Heart left ventricle (tissue), 16 donors: ENCODE measurements around the gene PLCB4. TPM values are rescaled to one million over a fixed set of nuclear protein-coding genes. Genes with fewer than 3 reads are reported as not detected.

Source experiments
- ATAC-seq, 4 donors: fragments of 200-7000 bp; cut with Tn5 transposase; one replicate each; pipeline ENCODE4 v1.9.1; 2020 to 2022; ENCODE audit warnings: moderate library complexity in 4 of 4, mild to moderate bottlenecking in 3 of 4, moderate number of reproducible peaks in 1 of 4
- DNase-seq, 5 donors: peaks; one replicate each; pipeline ENCODE4 v3.0.0-alpha.2; 2020
- H3K27ac ChIP-seq, 12 donors: fragments of 200-600 bp; sonication (generic) in 4 of 12; one replicate each; pipeline versions ENCODE4 v1.5.0 to v1.8.0; 2016 to 2022; ENCODE audit warnings: mild to moderate bottlenecking in 2 of 12
- H3K27me3 ChIP-seq, 9 donors: fragments of 200-600 bp; sonication (generic) in 2 of 9; one replicate each; pipeline versions ENCODE4 v1.5.1 to v1.8.0; 2016 to 2022; ENCODE audit warnings: mild to moderate bottlenecking in 3 of 9
- H3K36me3 ChIP-seq, 9 donors: fragments of 200-600 bp; sonication (generic) in 2 of 9; one replicate each; pipeline versions ENCODE4 v1.5.0 to v1.8.0; 2018 to 2022; ENCODE audit warnings: mild to moderate bottlenecking in 2 of 9
- H3K4me1 ChIP-seq, 12 donors: fragments of 200-600 bp; sonication (generic) in 4 of 12; one replicate each; pipeline versions ENCODE4 v1.5.0 to v1.8.0; 2016 to 2022; ENCODE audit warnings: mild to moderate bottlenecking in 3 of 12
- H3K4me3 ChIP-seq, 12 donors: fragments of 200-600 bp; sonication (generic) in 4 of 12; one replicate each; pipeline versions ENCODE4 v1.5.0 to v1.8.0; 2017 to 2022; ENCODE audit warnings: mild to moderate bottlenecking in 9 of 12, moderate library complexity in 4 of 12
- H3K9me3 ChIP-seq, 12 donors: fragments of 200-600 bp; sonication (generic) in 4 of 12; one replicate each; pipeline versions ENCODE4 v1.5.0 to v1.8.0; 2016 to 2022; ENCODE audit warnings: mild to moderate bottlenecking in 1 of 12
- CTCF ChIP-seq, 12 donors: fragments of 200-600 bp; sonication (generic) in 4 of 12; IDR thresholded peaks; one replicate each; pipeline versions ENCODE4 v1.5.0 to v1.8.0; 2018 to 2022; ENCODE audit warnings: antibody characterized with exemption in 12 of 12, mild to moderate bottlenecking in 5 of 12
- POLR2A ChIP-seq, 2 donors: fragments of 450-650 bp; IDR thresholded peaks; one replicate each; pipeline ENCODE4 v1.6.1; 2017; ENCODE audit warnings: antibody characterized with exemption in 2 of 2, mild to moderate bottlenecking in 2 of 2, moderate library complexity in 2 of 2
- WGBS, 4 donors: extraction: QIAGEN DNeasy Blood & Tissue Kit in 2 of 4; methylation state at CpG; one replicate each; pipeline versions ENCODE4 v1.1.5 to v1.1.7; 2013 to 2018; 5-methylcytosine and 5-hydroxymethylcytosine counted together
- intact Hi-C, 10 donors: fragments of 100-400 bp; cut with DNase I; formaldehyde crosslinking; loops; one replicate each; pipeline versions ENCODE4 v1.11.1 to v1.14.2; 2022
- polyA plus RNA-seq, 2 donors: library from polyadenylated mRNA; stranded (reverse); fragments of 200-250 nt; gene quantifications; one replicate each; pipeline ENCODE4 v1.2.3, GENCODE V29; 2013
- total RNA-seq, 9 donors: library from RNA; depleted of rRNA in 2 of 9; stranded (reverse); fragments of >200 nt in 2 of 9; fragmentation: NEBNext Ultra II Directional in 3 of 9; extraction: Animal tissue kit (Norgen Biotek cat#: 25700) in 3 of 9; gene quantifications; one replicate each; pipeline versions ENCODE4 v1.1.0 to v1.2.4, GENCODE V29; 2016 to 2023
- donor health status: ischemic (EF 13 %, LVEDD 7.1; RV severe dilation, severe dysfunction).
- donor health status: healthy with polysubstance abuse.
- donor health status: DM: no; HTN: yes; CAD: no.
- donor health status: DM: no; HTN: no; CAD: no.
- donor health status: ischemic (EF 25% LVEDD 6.9; RV normal size, moderate dysfunction).
- donor health status: ischemic (EF 25% LVEDD 5.7; RV mildly dilated, moderate dysfunction).
- donor health status: healthy.
- donor health status: DM: yes; HTN: yes; CAD: no.
- donor health status: ischemic (EF 35%, LVEDD 5.7; RV mildly dilated, moderate dysfunction).
- donor health status: nonischemic (EF 11% LVEDD 7.7; RV severe dilation, severe dysfunction).
- donor health status: DM: yes; HTN: yes; CAD: no.
- donor health status: PGD.
- donor health status: ischemic (EF 29% LVEDD 5.4; RV normal size, mild dysfunction).
- donor health status: nonischemic (EF 23%, LVEDD 6.1; RV moderate dilation, normal function).

The PLCB4 gene
- total and polyA plus RNA-seq, 11 donors: 8.4 to 31.8 (median 18.5) TPM

- Histone ChIP-seq H3K4me3 (no peak overlapping the region), H3K9me3 (peaks cover 0 to 3% (median 0%) of the 10 kb centered on the region in 12 donors), H3K27ac (no peak overlapping the region), H3K4me1 (peaks cover 0 to under 1% (median 0%) of the 10 kb centered on the region in 12 donors), H3K36me3 (no peaks in the 10 kb centered on the region), H3K27me3 (no peaks in the 10 kb centered on the region)
- intact Hi-C loops: no loop called here
- DNase-seq (no peak), ATAC-seq (no peak)
- TF ChIP-seq CTCF (IDR thresholded peaks at IDR 0.05): no peak
- TF ChIP-seq POLR2A (IDR thresholded peaks at IDR 0.05): no peak
- 91 to 94% (median 92%) methylated on average over 2 of the region's 2 CpGs for WGBS, 4 donors
Observed at GRCh38 chr20:9027626-9028025, 41.3 kb upstream of the PLCB4 start.

- Histone ChIP-seq H3K27me3 (no peaks in the 10 kb centered on the region), H3K36me3 (no peaks in the 10 kb centered on the region), H3K4me3 (no peak overlapping the region), H3K9me3 (peaks cover 0 to 3% (median 0%) of the 10 kb centered on the region in 12 donors), H3K4me1 (no peaks in the 10 kb centered on the region), H3K27ac (no peak overlapping the region)
- ATAC-seq: no peak
- no peak for TF ChIP-seq POLR2A (IDR thresholded peaks at IDR 0.05)
- TF ChIP-seq CTCF (IDR thresholded peaks at IDR 0.05): no peak
- no peak for DNase-seq
- intact Hi-C loops: no loop called here
- WGBS, 4 donors: 75 to 89% (median 78%) methylated on average over 3 of the region's 3 CpGs
Observed at GRCh38 chr20:9028419-9028818, 40.5 kb upstream of the PLCB4 start.

GRCh38 chr20:9031991-9032390, 36.9 kb upstream of the PLCB4 start:
- Histone ChIP-seq H3K27me3 (no peaks in the 10 kb centered on the region), H3K27ac (no peak overlapping the region), H3K9me3 (peaks cover 0 to 3% (median 0%) of the 10 kb centered on the region in 12 donors), H3K36me3 (no peaks in the 10 kb centered on the region), H3K4me1 (no peaks in the 10 kb centered on the region), H3K4me3 (no peak overlapping the region)
- no peak for DNase-seq
- intact Hi-C loops: no loop called here
- no peak for TF ChIP-seq POLR2A (IDR thresholded peaks at IDR 0.05)
- no peak for TF ChIP-seq CTCF (IDR thresholded peaks at IDR 0.05)
- WGBS, 4 donors: 71 to 83% (median 78%) methylated on average over 8 of the region's 8 CpGs
- ATAC-seq: no peak

- H3K9me3 ChIP-seq: peaks cover 0 to 3% (median 0%) of the 10 kb centered on the region in 12 donors
- H3K36me3 ChIP-seq: no peaks in the 10 kb centered on the region
- ATAC-seq (no peak), DNase-seq (no peak)
- 93 to 99% (median 97%) methylated on average over 4 of the region's 4 CpGs for WGBS, 4 donors
- intact Hi-C loops: no loop called here
- no peak for TF ChIP-seq POLR2A (IDR thresholded peaks at IDR 0.05)
- no peak for TF ChIP-seq CTCF (IDR thresholded peaks at IDR 0.05)
- no peaks in the 10 kb centered on the region for H3K27me3 ChIP-seq
- H3K4me1 ChIP-seq: no peaks in the 10 kb centered on the region
- no peak overlapping the region for H3K4me3 ChIP-seq
- H3K27ac ChIP-seq: no peak overlapping the region
Observed at GRCh38 chr20:9032758-9033157, 36.1 kb upstream of the PLCB4 start.
